ENCODE measurements around the gene OAT. TPM values are rescaled to one million over a fixed set of nuclear protein-coding genes. Genes with fewer than 3 reads are reported as not detected.
"Not testable (repeated sequence)": the region's sequence is repeated elsewhere in the genome, so short reads cannot be mapped to it uniquely, and the experiment has no call there.

The OAT gene
- total and polyA plus RNA-seq, 9 donors, result 76.5 to 125 (median 94.5) TPM

GRCh38 chr10:124375353-124375614 lies 43.4 kb downstream of the OAT start:
- TF ChIP-seq, protein P1, sequence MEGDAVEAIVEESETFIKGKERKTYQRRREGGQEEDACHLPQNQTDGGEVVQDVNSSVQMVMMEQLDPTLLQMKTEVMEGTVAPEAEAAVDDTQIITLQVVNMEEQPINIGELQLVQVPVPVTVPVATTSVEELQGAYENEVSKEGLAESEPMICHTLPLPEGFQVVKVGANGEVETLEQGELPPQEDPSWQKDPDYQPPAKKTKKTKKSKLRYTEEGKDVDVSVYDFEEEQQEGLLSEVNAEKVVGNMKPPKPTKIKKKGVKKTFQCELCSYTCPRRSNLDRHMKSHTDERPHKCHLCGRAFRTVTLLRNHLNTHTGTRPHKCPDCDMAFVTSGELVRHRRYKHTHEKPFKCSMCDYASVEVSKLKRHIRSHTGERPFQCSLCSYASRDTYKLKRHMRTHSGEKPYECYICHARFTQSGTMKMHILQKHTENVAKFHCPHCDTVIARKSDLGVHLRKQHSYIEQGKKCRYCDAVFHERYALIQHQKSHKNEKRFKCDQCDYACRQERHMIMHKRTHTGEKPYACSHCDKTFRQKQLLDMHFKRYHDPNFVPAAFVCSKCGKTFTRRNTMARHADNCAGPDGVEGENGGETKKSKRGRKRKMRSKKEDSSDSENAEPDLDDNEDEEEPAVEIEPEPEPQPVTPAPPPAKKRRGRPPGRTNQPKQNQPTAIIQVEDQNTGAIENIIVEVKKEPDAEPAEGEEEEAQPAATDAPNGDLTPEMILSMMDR (IDR thresholded peaks at IDR 0.05), result no peak
- TF ChIP-seq POLR2A (IDR thresholded peaks at IDR 0.05) (no peak), EP300 (IDR thresholded peaks at IDR 0.05) (no peak)
- intact Hi-C loops (cut with DNase I), result no loop called here
- Histone ChIP-seq H3K4me1 (ENCODE audit: insufficient read depth) (no peaks in the 10 kb centered on the region), H3K4me3 (no peak overlapping the region), H3K9me3 (no peaks in the 10 kb centered on the region), H3K27me3 (no peaks in the 10 kb centered on the region), H3K27ac (no peak overlapping the region), H3K36me3 (no peaks in the 10 kb centered on the region)
- WGBS, 3 donors, result 95 to 97% (median 95%) methylated on average over 5 of the region's 5 CpGs
- DNase-seq, result no peak

DNA sequence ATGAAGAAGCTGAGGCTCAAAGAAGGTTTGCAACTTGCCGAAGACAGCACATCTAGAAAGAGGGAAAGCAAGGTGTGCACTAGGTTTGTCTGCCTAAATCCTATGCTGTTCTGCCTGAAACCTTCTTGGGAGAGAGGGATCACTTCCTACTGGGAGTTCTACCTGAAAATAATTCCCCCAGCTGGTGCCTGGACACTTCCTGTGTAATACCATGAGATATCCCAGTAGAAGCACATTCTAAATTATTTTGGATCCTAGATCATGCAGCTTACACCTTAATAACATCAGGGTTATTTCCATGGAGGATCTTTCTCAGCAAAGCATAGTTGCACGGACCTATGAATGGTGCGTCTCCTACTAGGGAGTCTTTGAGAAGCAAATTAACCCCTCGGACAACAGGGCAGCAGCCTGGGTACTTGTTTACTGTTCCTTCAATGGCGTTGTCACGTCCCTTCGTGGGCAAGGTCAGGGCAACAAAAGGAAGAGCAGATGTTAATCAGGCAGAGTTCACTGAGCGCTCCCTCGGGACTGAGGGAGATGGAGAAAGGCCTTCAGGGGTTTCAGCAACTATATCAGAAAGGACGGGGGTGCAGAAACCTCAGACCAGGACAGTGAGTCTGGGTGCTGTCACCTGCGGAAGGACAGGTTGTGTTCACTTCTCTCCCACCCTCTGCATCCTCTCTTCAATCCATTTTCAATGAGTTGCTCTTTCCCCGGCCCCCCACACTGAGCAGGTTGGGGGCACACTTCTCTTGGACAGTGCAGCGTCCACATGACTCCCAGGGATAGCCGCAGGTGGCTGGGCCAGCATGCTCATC lies 44.0 kb downstream of the OAT start:
- 81 to 83% (median 81%) methylated on average over 14 of the region's 14 CpGs for WGBS, 3 donors
- Histone ChIP-seq H3K9me3 (no peaks in the 10 kb centered on the region), H3K4me1 (ENCODE audit: insufficient read depth) (no peaks in the 10 kb centered on the region), H3K4me3 (no peak overlapping the region), H3K27ac (no peak overlapping the region), H3K27me3 (no peaks in the 10 kb centered on the region), H3K36me3 (no peaks in the 10 kb centered on the region)
- TF ChIP-seq POLR2A (IDR thresholded peaks at IDR 0.05), result no peak
- intact Hi-C loops (cut with DNase I), result no loop called here
- DNase-seq, result no peak

DNA sequence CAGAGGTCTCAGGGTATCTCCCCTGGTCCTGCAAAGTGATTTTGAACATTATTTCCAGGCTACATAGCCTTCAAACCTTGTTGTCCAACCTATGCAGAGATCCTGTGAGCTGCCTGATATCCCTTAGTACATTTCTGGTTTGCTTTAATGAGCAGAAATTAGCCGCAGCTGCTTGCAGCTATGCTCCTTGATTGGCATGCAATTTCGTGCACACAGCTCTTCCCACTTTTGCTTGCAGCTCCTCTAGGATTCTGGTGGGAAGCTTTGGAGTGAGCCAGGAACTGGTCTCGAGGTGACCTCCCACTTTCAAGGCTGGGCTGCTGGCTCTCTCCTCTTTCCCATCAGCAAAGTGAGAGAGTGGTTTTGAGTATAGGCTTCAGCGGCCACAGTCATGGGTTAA lies 45.8 kb downstream of the OAT start:
- intact Hi-C loops (cut with DNase I), result no loop called here
- H3K27ac ChIP-seq, result no peak overlapping the region
- H3K4me1 ChIP-seq (ENCODE audit: insufficient read depth), result no peaks in the 10 kb centered on the region
- TF ChIP-seq, protein P1 (IDR thresholded peaks at IDR 0.05), result no peak
- H3K9me3 ChIP-seq, result no peaks in the 10 kb centered on the region
- no peaks in the 10 kb centered on the region for H3K36me3 ChIP-seq
- no peak for DNase-seq
- H3K27me3 ChIP-seq, result no peaks in the 10 kb centered on the region
- no peak overlapping the region for H3K4me3 ChIP-seq
- 56 to 68% (median 66%) methylated on average over 4 of the region's 4 CpGs for WGBS, 3 donors

GRCh38 chr10:124370426-124370825 lies 48.3 kb downstream of the OAT start:
- DNase-seq, result no peak
- WGBS, 3 donors, result 89 to 93% (median 90%) methylated on average over 7 of the region's 7 CpGs

GRCh38 chr10:124369986-124370385 lies 48.7 kb downstream of the OAT start:
- TF ChIP-seq EP300 (IDR thresholded peaks at IDR 0.05), result no peak
- TF ChIP-seq, protein P1 (IDR thresholded peaks at IDR 0.05), result no peak
- TF ChIP-seq POLR2A (IDR thresholded peaks at IDR 0.05), result no peak
- 57 to 67% (median 66%) methylated on average over 4 of the region's 4 CpGs for WGBS, 3 donors
- intact Hi-C loops (cut with DNase I), result loop anchor here in 1 of 4 donors (5.0 kb wide), 1 partner anchor 83 kb away; no protein-coding TSS in a partner anchor
- H3K4me1 ChIP-seq (ENCODE audit: insufficient read depth), result no peaks in the 10 kb centered on the region
- H3K27ac ChIP-seq, result no peak overlapping the region
- no peak overlapping the region for H3K4me3 ChIP-seq
- DNase-seq, result no peak
- H3K27me3 ChIP-seq, result no peaks in the 10 kb centered on the region
- H3K9me3 ChIP-seq, result no peaks in the 10 kb centered on the region
- H3K36me3 ChIP-seq, result no peaks in the 10 kb centered on the region

More at GRCh38 chr10:124370426-124370825, 48.3 kb downstream of the OAT start:
- Histone ChIP-seq H3K4me1 (ENCODE audit: insufficient read depth) (no peaks in the 10 kb centered on the region), H3K9me3 (no peaks in the 10 kb centered on the region), H3K36me3 (no peaks in the 10 kb centered on the region), H3K27me3 (no peaks in the 10 kb centered on the region), H3K4me3 (no peak overlapping the region), H3K27ac (no peak overlapping the region)
- intact Hi-C loops (cut with DNase I), result no loop called here
- TF ChIP-seq EP300 (IDR thresholded peaks at IDR 0.05) (no peak), POLR2A (IDR thresholded peaks at IDR 0.05) (no peak)
- TF ChIP-seq, protein P1 (IDR thresholded peaks at IDR 0.05), result no peak

GRCh38 chr10:124369533-124369932 lies 49.2 kb downstream of the OAT start:
- 62 to 73% (median 66%) methylated on average over 4 of the region's 4 CpGs for WGBS, 3 donors
- H3K4me3 ChIP-seq; H3K27ac ChIP-seq; DNase-seq; H3K27me3 ChIP-seq; H3K36me3 ChIP-seq; H3K4me1 ChIP-seq (ENCODE audit: insufficient read depth); H3K9me3 ChIP-seq: not testable (repeated sequence)
- intact Hi-C loops (cut with DNase I), result loop anchor here in 1 of 4 donors (5.0 kb wide), 1 partner anchor 82 kb away; no protein-coding TSS in a partner anchor
